ENCODE data around the gene CDH13. TPM values are rescaled to one million over a fixed set of nuclear protein-coding genes. Genes with fewer than 3 reads are reported as not detected.
A peak's percentile ranks its signal among the peaks of the same experiment; 100 is the strongest.

The CDH13 gene
- total and polyA plus RNA-seq, 2 of the 8 experiments (the other 6 are each of a cell fraction or from before 2014, with no cell fraction given) = 2.3 to 2.4 TPM

- H4K91ac ChIP-seq (replicated peaks; ENCODE audit: insufficient read length, low read length) = no peak overlapping the region
- no peak overlapping the region for H2BK15ac ChIP-seq (ENCODE audit: low read length)
- no peak overlapping the region for H2BK12ac ChIP-seq (ENCODE audit: low read depth, low read length)
- H3K4ac ChIP-seq (replicated peaks; ENCODE audit: insufficient read length, low read depth, low read length) = no peak overlapping the region
- H3K23ac ChIP-seq (ENCODE audit: insufficient read length) = no peak overlapping the region
- no peak overlapping the region for H3K4me2 ChIP-seq (ENCODE audit: insufficient read depth in 1 of 2, low read depth in 2 of 2, low read length in 2 of 2)
- no peaks in the 10 kb centered on the region for H3K9me3 ChIP-seq (ENCODE audit: insufficient read depth in 2 of 2, low read depth in 1 of 2, low read length in 1 of 2)
- no peak overlapping the region for H4K5ac ChIP-seq (ENCODE audit: insufficient read length, low read depth, low read length)
- no peaks in the 10 kb centered on the region for H3K27me3 ChIP-seq (replicated peaks in 1 of 4; ENCODE audit: control insufficient read depth in 3 of 4, extremely low read depth in 1 of 4, insufficient read depth in 3 of 4, low read length in 3 of 4)
- DNase-seq (ENCODE audit: low read depth in 1 of 2, low spot score in 2 of 2) (no peak), FAIRE-seq (peak; percentile 19)
- H3K18ac ChIP-seq (ENCODE audit: extremely low read depth, low read length) = no peak overlapping the region
- H2BK120ac ChIP-seq (replicated peaks; ENCODE audit: low read depth, low read length) = no peak overlapping the region
- H3K79me1 ChIP-seq (ENCODE audit: low read depth, low read length) = no peaks in the 10 kb centered on the region
- H3K4me3 ChIP-seq (ENCODE audit: extremely low read depth in 1 of 4, insufficient read depth in 2 of 4, low read depth in 3 of 4, low read length in 4 of 4) = no peak overlapping the region
- no peak overlapping the region for H2AFZ ChIP-seq (ENCODE audit: low read length)
- no peak overlapping the region for H4K8ac ChIP-seq (ENCODE audit: extremely low read depth, insufficient read depth, low read length)
- no peak overlapping the region for H3K27ac ChIP-seq (ENCODE audit: low read depth, low read length)
- H3K36me3 ChIP-seq (ENCODE audit: control insufficient read depth in 2 of 4, insufficient read depth in 4 of 4, low read length in 3 of 4) = no peaks in the 10 kb centered on the region
- H3K9ac ChIP-seq (replicated peaks in 1 of 4; ENCODE audit: extremely low read depth in 1 of 4, low read depth in 3 of 4, low read length in 3 of 4) = no peak overlapping the region
- no peaks in the 10 kb centered on the region for H4K20me1 ChIP-seq (replicated peaks in 1 of 2; ENCODE audit: control insufficient read depth in 1 of 2, insufficient read depth in 2 of 2, low read length in 2 of 2)
- no peak overlapping the region for H2BK5ac ChIP-seq (ENCODE audit: low read depth, low read length)
- no peak overlapping the region for H2AK5ac ChIP-seq (ENCODE audit: low read depth, low read length)
- no peak overlapping the region for H3K14ac ChIP-seq (ENCODE audit: insufficient read length)
- H2BK20ac ChIP-seq (ENCODE audit: low read length) = no peak overlapping the region
- H3K79me2 ChIP-seq (ENCODE audit: control insufficient read depth in 1 of 2, insufficient read depth in 2 of 2, low read length in 2 of 2) = no peaks in the 10 kb centered on the region
- CTCF ChIA-PET (ENCODE audit: partially characterized antibody) = interaction anchor here (1.6 kb wide), 1 partner anchor 13 kb away, joined by 3 read pairs; no protein-coding TSS in a partner anchor
- no peaks in the 10 kb centered on the region for H3K4me1 ChIP-seq (replicated peaks in 1 of 4; ENCODE audit: control insufficient read depth in 3 of 4, insufficient read depth in 4 of 4, low read length in 3 of 4)
- H3K56ac ChIP-seq (replicated peaks; ENCODE audit: insufficient read length, low read depth, low read length) = no peak overlapping the region
- POLR2A ChIA-PET (ENCODE audit: partially characterized antibody) = no interaction called here
- WGBS, 2 experiments (ENCODE audit: extremely low coverage in 1 of 2, insufficient coverage in 1 of 2, insufficient read length in 1 of 2, insufficient replicate concordance in 2 of 2, low coverage in 1 of 2, low lambda C conversion rate in 2 of 2, missing lambda C conversion rate in 1 of 2) = 91% methylated on average over 4 of the region's 4 CpGs; no CpG with 5 or more reads in 1 of the 2 experiments
- H3K23me2 ChIP-seq (ENCODE audit: low read depth, low read length) = no peaks in the 10 kb centered on the region
- no peak for TF ChIP-seq EGR1 (IDR thresholded peaks at IDR 0.05; ENCODE audit: borderline replicate concordance, low read depth, low read length)
- no peak for TF ChIP-seq ATF3 (IDR thresholded peaks at IDR 0.05; ENCODE audit: insufficient read depth, low read depth, low read length)
- TF ChIP-seq SP4 (IDR thresholded peaks at IDR 0.05; ENCODE audit: low read length) = no peak
- no peak for TF ChIP-seq BCL11A (IDR thresholded peaks at IDR 0.05; ENCODE audit: low read depth in 2 of 2, low read length in 2 of 2)
- TF ChIP-seq NRF1 (IDR thresholded peaks at IDR 0.05; ENCODE audit: low read depth, low read length) = no peak
- no peak for TF ChIP-seq GABPA (IDR thresholded peaks at IDR 0.05; ENCODE audit: borderline replicate concordance, insufficient read depth, low read length)
- no peak for TF ChIP-seq EP300 (IDR thresholded peaks at IDR 0.05; ENCODE audit: borderline replicate concordance in 1 of 2, low read depth in 2 of 2, low read length in 2 of 2)
Measured at GRCh38 chr16:83743241-83743640, 1116.5 kb downstream of the CDH13 start.
